ENCODE measurements around the gene STOML1.

Gene STOML1

GRCh38 chr15:73991726-73992593, at the start of gene STOML1:
STOML1 (minus strand) TSS chr15:73992295; CDS start chr15:73992223, 72 bp downstream.
- DNase-seq: peak; percentile 82 to 93

DNA sequence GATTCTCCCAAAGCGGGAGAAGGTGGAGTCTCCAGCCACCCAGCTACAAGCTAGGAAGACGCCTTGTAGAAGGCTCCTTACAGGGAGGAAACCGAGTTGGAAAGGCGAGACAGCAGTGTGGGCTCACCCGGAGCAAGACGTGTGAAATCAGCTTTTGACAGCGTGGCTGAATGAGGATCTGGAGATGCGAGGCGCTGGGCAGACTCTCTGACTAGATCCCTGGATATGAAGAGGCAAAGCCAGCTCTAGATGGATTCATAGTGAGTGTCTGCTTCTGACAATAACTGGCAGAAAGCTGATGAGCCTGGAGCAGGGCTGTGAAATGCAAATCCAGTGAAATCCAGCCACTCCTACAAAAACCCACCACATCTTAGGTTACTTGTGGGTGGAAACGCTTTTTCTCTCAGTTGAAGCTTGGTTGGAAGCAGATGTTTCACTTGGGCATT, 49.2 kb upstream of the STOML1 start:
- no peak for DNase-seq

- DNase-seq: no peak
Measured at GRCh38 chr15:74040109-74040850, 48.2 kb upstream of the STOML1 start.

DNA sequence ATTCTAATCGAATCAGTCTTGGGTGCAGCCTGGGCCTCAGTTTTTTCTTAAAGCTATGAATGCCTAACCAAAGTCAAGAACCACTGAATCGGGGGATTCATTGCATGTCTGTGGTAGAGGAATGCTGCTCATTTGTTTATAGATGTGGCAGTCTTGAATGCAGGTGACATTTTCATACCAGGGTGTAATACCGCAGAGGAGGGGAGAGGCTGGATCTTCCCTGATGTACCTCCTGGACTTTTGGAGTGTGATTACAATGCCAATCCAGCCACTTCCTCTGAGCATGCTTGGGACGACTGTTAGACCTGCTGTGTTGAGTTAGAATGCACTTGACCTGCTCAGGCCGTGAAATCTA, 47.5 kb upstream of the STOML1 start:
- no peak for DNase-seq

DNA sequence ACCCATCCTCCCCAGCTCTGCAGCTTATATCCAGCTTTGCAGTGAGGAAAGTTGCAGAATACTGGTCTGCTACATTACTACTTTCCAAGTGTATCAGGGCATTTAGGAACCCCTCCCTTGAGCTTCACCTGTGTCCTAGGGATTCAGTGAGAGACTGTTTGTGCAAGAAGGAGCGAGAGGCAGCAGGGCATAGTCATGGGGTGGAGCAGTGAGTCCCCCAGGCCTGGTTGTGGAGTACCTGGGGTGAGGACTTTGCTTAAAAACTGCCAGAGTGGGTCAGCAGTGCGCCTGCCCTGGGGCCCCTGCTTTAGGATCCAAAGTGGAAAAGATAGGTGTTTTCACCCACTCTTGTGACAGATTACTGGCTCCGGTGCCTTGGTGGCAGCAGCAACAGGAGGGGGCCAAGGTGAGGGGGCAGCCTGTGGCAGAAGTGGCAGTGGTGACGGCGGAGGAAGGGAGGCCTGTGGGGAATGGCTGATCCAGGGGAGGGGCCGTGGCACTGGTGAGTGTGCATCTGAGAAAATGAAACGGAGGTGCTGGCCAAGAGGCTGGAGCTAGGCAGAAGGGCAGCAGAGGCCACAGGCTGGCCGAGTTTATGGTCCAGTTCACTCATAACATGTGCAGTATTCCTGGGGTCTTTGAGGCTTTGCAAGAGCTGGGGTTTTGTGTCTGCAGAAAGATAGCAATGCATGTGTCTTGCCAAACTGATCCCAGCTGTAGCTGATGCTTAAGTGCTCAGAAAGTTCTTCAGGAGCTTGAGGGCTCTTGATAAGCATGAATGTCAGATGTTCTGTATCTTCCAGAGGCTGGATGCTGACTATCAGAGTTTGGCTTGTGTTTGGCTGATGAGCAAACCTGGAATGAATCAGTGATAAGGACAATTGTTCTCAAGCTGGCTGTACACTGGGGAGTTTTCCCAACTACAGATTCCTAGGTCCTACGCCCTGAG, 46.9 kb upstream of the STOML1 start:
- no peak for DNase-seq

- DNase-seq: no peak
Measured at GRCh38 chr15:74037171-74038117, 45.3 kb upstream of the STOML1 start.

- peak in 1 of 2 experiments; percentile 63 for DNase-seq
Measured at GRCh38 chr15:74036271-74037170, 44.4 kb upstream of the STOML1 start.

GRCh38 chr15:74035121-74036017, 43.3 kb upstream of the STOML1 start:
- no peak for DNase-seq

DNA sequence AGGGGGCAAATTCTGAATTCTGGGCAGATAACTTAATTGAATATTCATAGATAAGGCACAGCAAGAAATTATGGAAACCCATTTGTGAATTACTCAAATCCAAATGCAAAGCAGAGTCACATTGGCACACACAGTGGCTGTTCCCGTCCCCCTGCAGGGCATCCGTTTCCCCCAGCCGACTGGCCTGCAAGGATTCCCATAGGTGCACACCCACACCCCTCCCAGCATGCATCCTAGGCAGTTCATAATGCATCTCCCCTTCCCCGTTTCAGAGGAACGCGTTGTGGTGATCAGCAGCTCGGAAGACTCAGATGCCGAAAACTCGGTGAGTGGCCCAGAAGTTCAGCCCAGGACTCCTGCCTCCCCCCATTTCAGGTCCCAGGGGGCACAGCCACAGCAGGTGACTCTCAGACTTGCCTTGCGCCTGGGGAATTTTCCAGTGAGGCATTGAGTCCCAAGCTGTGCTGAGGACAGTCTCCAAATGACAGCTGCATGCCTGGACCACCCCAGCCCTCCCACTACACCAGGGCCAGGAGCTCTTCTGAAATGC, 42.2 kb upstream of the STOML1 start:
- no peak for DNase-seq

- no peak for DNase-seq
Measured at GRCh38 chr15:74032606-74033561, 40.8 kb upstream of the STOML1 start.

- no peak for DNase-seq
Measured at GRCh38 chr15:74032046-74032445, 40.0 kb upstream of the STOML1 start.

DNA sequence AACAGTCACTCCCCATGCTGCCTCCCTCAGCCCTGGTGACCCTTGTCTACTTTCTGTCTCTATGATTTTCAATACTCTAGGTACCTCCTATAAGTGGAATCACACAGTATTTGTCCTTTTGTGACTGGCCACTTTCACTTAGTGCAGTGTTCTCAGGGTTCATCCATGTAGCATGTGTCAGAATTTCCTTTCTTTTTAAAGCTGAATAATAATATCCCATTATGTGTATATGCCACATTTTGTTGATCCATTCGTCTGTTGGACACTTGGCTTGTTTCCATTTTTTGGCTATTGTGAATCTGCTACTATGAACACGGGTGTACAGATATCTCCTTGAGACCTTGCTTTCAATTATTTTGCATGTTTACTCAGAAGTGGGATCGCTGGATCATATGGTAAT, 36.6 kb upstream of the STOML1 start:
- no peak for DNase-seq

DNA sequence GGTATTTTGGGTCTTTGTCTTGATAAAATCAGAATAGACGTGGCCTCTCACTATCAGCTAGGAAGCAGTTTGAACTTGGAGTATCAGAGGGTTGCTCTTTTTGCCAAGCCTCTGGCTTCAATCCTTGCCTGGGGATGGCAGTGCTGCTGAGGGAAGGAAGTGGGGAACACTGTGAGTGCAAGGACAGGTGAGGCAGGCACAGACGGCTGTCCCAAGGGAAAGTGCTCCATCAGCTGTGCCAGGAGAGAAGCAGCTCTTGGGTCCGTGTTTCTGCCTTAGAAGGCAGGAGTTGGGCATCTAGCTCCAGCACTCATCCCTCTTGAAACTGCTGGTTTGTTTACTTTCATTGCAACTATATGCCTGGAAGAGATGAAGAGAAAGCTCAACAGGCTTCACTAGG, 35.6 kb upstream of the STOML1 start:
- DNase-seq: no peak

DNA sequence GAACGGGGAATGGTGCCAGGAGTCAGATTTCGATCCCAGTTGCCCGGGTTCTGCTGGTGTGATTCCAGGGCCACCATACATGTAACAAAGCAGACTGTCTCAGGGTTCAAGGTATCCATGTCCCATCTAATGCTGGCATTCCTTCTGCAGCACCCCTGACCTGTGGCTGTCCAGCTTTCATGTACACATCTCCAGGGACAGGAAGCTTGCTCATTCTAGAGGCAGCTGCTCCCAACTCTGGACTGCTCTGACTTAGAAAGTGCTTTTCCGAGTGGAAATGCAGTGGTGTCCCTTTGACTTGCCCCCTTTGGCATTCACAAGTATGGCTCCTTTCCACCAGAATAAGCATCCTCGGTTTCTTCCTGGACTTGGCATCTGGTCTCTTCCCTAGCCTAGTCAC, 33.3 kb upstream of the STOML1 start:
- DNase-seq: peak in 1 of 2 experiments; percentile 50

DNA sequence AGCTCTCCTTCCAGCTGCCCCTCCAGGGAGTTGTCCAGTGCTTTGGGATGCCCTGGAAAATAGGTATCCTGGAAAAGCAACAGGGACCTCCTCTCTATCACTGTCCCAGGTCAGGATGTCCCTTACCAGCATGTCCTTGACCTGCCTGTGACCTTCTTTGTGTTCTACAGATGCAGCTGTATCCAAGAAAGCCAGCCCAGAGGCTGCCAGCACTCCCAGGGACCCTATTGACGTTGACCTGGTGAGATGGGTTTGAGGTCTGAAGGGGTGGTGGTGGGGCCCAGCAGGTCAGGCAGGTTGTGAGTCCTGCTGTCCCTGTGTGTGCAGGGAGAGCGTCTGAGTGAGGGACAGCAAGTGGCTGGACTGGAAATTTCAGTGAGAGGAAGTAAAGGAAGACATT, 32.6 kb upstream of the STOML1 start:
- no peak for DNase-seq

GRCh38 chr15:74022706-74023470, 30.8 kb upstream of the STOML1 start:
- DNase-seq: no peak

DNA sequence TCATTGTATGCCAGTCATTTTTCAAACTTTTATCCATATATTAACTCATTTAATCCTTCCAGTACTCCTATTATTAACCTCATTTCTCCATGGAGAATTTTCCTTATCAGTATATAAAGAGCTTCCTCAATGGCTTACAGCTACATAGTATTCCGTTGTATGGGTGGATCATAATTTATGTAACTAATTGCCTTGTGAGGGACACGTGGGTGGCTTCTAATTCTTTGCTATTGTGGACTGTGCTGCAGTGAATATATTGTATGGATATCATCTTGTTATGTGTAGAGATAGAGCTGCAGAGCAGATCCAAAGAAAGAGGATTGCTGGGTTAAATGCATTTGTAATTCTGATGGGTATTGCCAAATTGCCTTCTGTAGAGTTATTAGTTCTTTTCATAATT, 27.6 kb upstream of the STOML1 start:
- DNase-seq: no peak
